HG02970 (cell line): ENCODE data around the gene PRPS1.
"Not testable (repeated sequence)": the region's sequence is repeated elsewhere in the genome, so short reads cannot be mapped to it uniquely, and the experiment has no call there.

Source experiments
- ATAC-seq: cut with Tn5 transposase; IDR thresholded peaks from one replicate; pipeline ENCODE4 v1.9.1; 2021; ENCODE audit warnings: mild to moderate bottlenecking, moderate library complexity, moderate number of reproducible peaks; ENCODE audit not compliant: unreplicated experiment, low FRiP score

PRPS1 gene

GRCh38 chrX:107627838-107628661 lies at the start of gene PRPS1:
Gene PRPS1 (plus strand): TSS chrX:107628510. CDS start chrX:107628629, 119 bp downstream.
- peak; percentile 99 for ATAC-seq

- ATAC-seq, result no peak
Observed at GRCh38 chrX:107579956-107580355, 48.4 kb upstream of the PRPS1 start.

- no peak for ATAC-seq
Observed at GRCh38 chrX:107581923-107582322, 46.4 kb upstream of the PRPS1 start.

- no peak for ATAC-seq
Observed at GRCh38 chrX:107589243-107589642, 39.1 kb upstream of the PRPS1 start.

GRCh38 chrX:107596651-107597050 lies 31.7 kb upstream of the PRPS1 start:
- ATAC-seq, result no peak

GRCh38 chrX:107597264-107597663 lies 31.0 kb upstream of the PRPS1 start:
- ATAC-seq, result no peak

GRCh38 chrX:107597791-107598190 lies 30.5 kb upstream of the PRPS1 start:
- no peak for ATAC-seq

- no peak for ATAC-seq
Observed at GRCh38 chrX:107599450-107599861, 28.9 kb upstream of the PRPS1 start.

GRCh38 chrX:107600366-107600765 lies 27.9 kb upstream of the PRPS1 start:
- ATAC-seq, result no peak

- ATAC-seq, result no peak
Observed at GRCh38 chrX:107601326-107601725, 27.0 kb upstream of the PRPS1 start.

- ATAC-seq, result no peak
Observed at GRCh38 chrX:107601759-107602158, 26.6 kb upstream of the PRPS1 start.

- no peak for ATAC-seq
Observed at GRCh38 chrX:107602694-107603239, 25.5 kb upstream of the PRPS1 start.

- no peak for ATAC-seq
Observed at GRCh38 chrX:107603429-107604159, 24.7 kb upstream of the PRPS1 start.

GRCh38 chrX:107609061-107609460 lies 19.2 kb upstream of the PRPS1 start:
- ATAC-seq, result not testable (repeated sequence)

GRCh38 chrX:107610667-107611066 lies 17.6 kb upstream of the PRPS1 start:
- no peak for ATAC-seq

- ATAC-seq, result no peak
Observed at GRCh38 chrX:107619885-107620322, 8.4 kb upstream of the PRPS1 start.

- ATAC-seq, result no peak
Observed at GRCh38 chrX:107624893-107625292, 3.4 kb upstream of the PRPS1 start.

- ATAC-seq, result no peak
Observed at GRCh38 chrX:107625739-107626138, 2.6 kb upstream of the PRPS1 start.

GRCh38 chrX:107626481-107626880 lies 1.8 kb upstream of the PRPS1 start:
- no peak for ATAC-seq

GRCh38 chrX:107626916-107627315 lies 1.4 kb upstream of the PRPS1 start:
- ATAC-seq, result no peak
